T-helper 17 cell (primary cell): ENCODE results near the gene APP. TPM values are rescaled to one million over a fixed set of nuclear protein-coding genes. Genes with fewer than 3 reads are reported as not detected.
"Not testable (repeated sequence)": the region's sequence is repeated elsewhere in the genome, so short reads cannot be mapped to it uniquely, and the experiment has no call there.

ENCODE experiments used
- ATAC-seq: fragments of 150-1000 bp; cut with Tn5 transposase; 2 replicates; pipeline ENCODE4 v1.10.0; 2021; ENCODE audit warnings: mild to moderate bottlenecking, moderate library complexity
- DNase-seq, 3 donors: peaks; one replicate each; pipeline versions ENCODE4 v3.0.0 to v3.0.0-alpha.2; 2020 to 2021
- H3K9me3 ChIP-seq: one replicate; pipeline ENCODE4 v1.7.0; 2013; ENCODE audit warnings: low read length, mild to moderate bottlenecking; ENCODE audit not compliant: control insufficient read depth, poor library complexity, severe bottlenecking
- H3K27ac Mint-ChIP-seq: one replicate; pipeline ENCODE4 v1.8.0; 2022; ENCODE audit warnings: mild to moderate bottlenecking, moderate library complexity, mixed read lengths
- H3K27me3 Mint-ChIP-seq: one replicate; pipeline ENCODE4 v1.8.0; 2022; ENCODE audit warnings: mixed read lengths
- H3K36me3 Mint-ChIP-seq: one replicate; pipeline ENCODE4 v1.8.0; 2022; ENCODE audit warnings: low read depth, mixed read lengths
- H3K4me1 Mint-ChIP-seq: one replicate; pipeline ENCODE4 v1.8.0; 2022; ENCODE audit warnings: mild to moderate bottlenecking, mixed read lengths
- H3K4me3 Mint-ChIP-seq: one replicate; pipeline ENCODE4 v1.8.0; 2022; ENCODE audit warnings: mild to moderate bottlenecking, moderate library complexity, mixed read lengths
- total RNA-seq, 4 donors: library from RNA in 2 of 4; stranded (reverse) in 2 of 4; gene quantifications; one replicate each; pipeline ENCODE4 v1.2.3 and lab custom pipeline; 2022 to 2026

APP gene
- total RNA-seq, 2 donors from 2014 or later: 42.0 to 87.9 TPM

- no peaks in the 10 kb centered on the region for H3K9me3 ChIP-seq
- no peaks in the 10 kb centered on the region for H3K36me3 Mint-ChIP-seq
- peaks cover 2% of the 10 kb centered on the region for H3K4me1 Mint-ChIP-seq
- DNase-seq (no peak), ATAC-seq (no peak)
- no peak overlapping the region for H3K27ac Mint-ChIP-seq
- H3K27me3 Mint-ChIP-seq: no peaks in the 10 kb centered on the region
- no peak overlapping the region for H3K4me3 Mint-ChIP-seq
Observed at GRCh38 chr21:26098772-26099397, 71.7 kb downstream of the APP start.

GRCh38 chr21:26097475-26097874, 73.1 kb downstream of the APP start:
- H3K9me3 ChIP-seq: no peaks in the 10 kb centered on the region
- Mint-ChIP-seq H3K4me1 (peaks cover 2% of the 10 kb centered on the region), H3K27ac (no peak overlapping the region), H3K36me3 (no peaks in the 10 kb centered on the region), H3K27me3 (no peaks in the 10 kb centered on the region), H3K4me3 (no peak overlapping the region)
- DNase-seq (no peak), ATAC-seq (no peak)

- no peaks in the 10 kb centered on the region for H3K27me3 Mint-ChIP-seq
- no peak overlapping the region for H3K4me3 Mint-ChIP-seq
- no peak overlapping the region for H3K27ac Mint-ChIP-seq
- DNase-seq (no peak), ATAC-seq (no peak)
- peaks cover 2% of the 10 kb centered on the region for H3K4me1 Mint-ChIP-seq
- H3K9me3 ChIP-seq: no peaks in the 10 kb centered on the region
- no peaks in the 10 kb centered on the region for H3K36me3 Mint-ChIP-seq
Observed at GRCh38 chr21:26096494-26097371, 73.8 kb downstream of the APP start.

- no peaks in the 10 kb centered on the region for H3K9me3 ChIP-seq
- H3K4me3 Mint-ChIP-seq: no peak overlapping the region
- H3K36me3 Mint-ChIP-seq: peaks cover 4% of the 10 kb centered on the region
- H3K4me1 Mint-ChIP-seq: peaks cover 4% of the 10 kb centered on the region
- no peaks in the 10 kb centered on the region for H3K27me3 Mint-ChIP-seq
- no peak for DNase-seq
- ATAC-seq: no peak
- H3K27ac Mint-ChIP-seq: no peak overlapping the region
Observed at GRCh38 chr21:26095131-26095530, 75.4 kb downstream of the APP start.

- Mint-ChIP-seq H3K36me3 (peaks cover 6% of the 10 kb centered on the region), H3K27ac (no peak overlapping the region), H3K27me3 (no peaks in the 10 kb centered on the region), H3K4me3 (no peak overlapping the region), H3K4me1 (peaks cover 4% of the 10 kb centered on the region)
- ATAC-seq (no peak), DNase-seq (no peak)
- H3K9me3 ChIP-seq: no peaks in the 10 kb centered on the region
Observed at GRCh38 chr21:26093122-26093521, 77.4 kb downstream of the APP start.

GRCh38 chr21:26091480-26092018, 79.0 kb downstream of the APP start:
- peaks cover 6% of the 10 kb centered on the region for H3K36me3 Mint-ChIP-seq
- H3K27me3 Mint-ChIP-seq: no peaks in the 10 kb centered on the region
- no peaks in the 10 kb centered on the region for H3K9me3 ChIP-seq
- DNase-seq (no peak), ATAC-seq (no peak)
- H3K4me1 Mint-ChIP-seq: peaks cover 6% of the 10 kb centered on the region
- H3K4me3 Mint-ChIP-seq: no peak overlapping the region
- no peak overlapping the region for H3K27ac Mint-ChIP-seq

- no peak overlapping the region for H3K4me3 Mint-ChIP-seq
- peaks cover 6% of the 10 kb centered on the region for H3K4me1 Mint-ChIP-seq
- peaks cover 6% of the 10 kb centered on the region for H3K36me3 Mint-ChIP-seq
- H3K27ac Mint-ChIP-seq: no peak overlapping the region
- DNase-seq (no peak), ATAC-seq (no peak)
- H3K9me3 ChIP-seq: no peaks in the 10 kb centered on the region
- H3K27me3 Mint-ChIP-seq: no peaks in the 10 kb centered on the region
Observed at GRCh38 chr21:26089730-26090129, 80.8 kb downstream of the APP start.

- no peak overlapping the region for H3K4me3 Mint-ChIP-seq
- no peaks in the 10 kb centered on the region for H3K27me3 Mint-ChIP-seq
- H3K27ac Mint-ChIP-seq: no peak overlapping the region
- ATAC-seq (no peak), DNase-seq (no peak)
- H3K36me3 Mint-ChIP-seq: peaks cover 6% of the 10 kb centered on the region
- peaks cover 12% of the 10 kb centered on the region for H3K4me1 Mint-ChIP-seq
- no peaks in the 10 kb centered on the region for H3K9me3 ChIP-seq
Observed at GRCh38 chr21:26087223-26087918, 83.2 kb downstream of the APP start.

GRCh38 chr21:26085882-26086281, 84.7 kb downstream of the APP start:
- Mint-ChIP-seq H3K27ac (no peak overlapping the region), H3K27me3 (no peaks in the 10 kb centered on the region)

GRCh38 chr21:26085127-26085526, 85.4 kb downstream of the APP start:
- Mint-ChIP-seq H3K27ac (no peak overlapping the region), H3K4me1 (peaks cover 8% of the 10 kb centered on the region), H3K27me3 (no peaks in the 10 kb centered on the region), H3K4me3 (no peak overlapping the region), H3K36me3 (peaks cover 2% of the 10 kb centered on the region)
- H3K9me3 ChIP-seq: no peaks in the 10 kb centered on the region
- no peak for ATAC-seq
- no peak for DNase-seq

More at GRCh38 chr21:26085882-26086281, 84.7 kb downstream of the APP start:
- ATAC-seq (no peak), DNase-seq (no peak)
- H3K9me3 ChIP-seq: no peaks in the 10 kb centered on the region
- peaks cover 8% of the 10 kb centered on the region for H3K4me1 Mint-ChIP-seq
- H3K4me3 Mint-ChIP-seq: no peak overlapping the region
- H3K36me3 Mint-ChIP-seq: peaks cover 2% of the 10 kb centered on the region

- ATAC-seq (no peak), DNase-seq (no peak)
- H3K27ac Mint-ChIP-seq: no peak overlapping the region
- H3K36me3 Mint-ChIP-seq: no peaks in the 10 kb centered on the region
- H3K4me3 Mint-ChIP-seq: no peak overlapping the region
- no peaks in the 10 kb centered on the region for H3K27me3 Mint-ChIP-seq
- peaks cover 6% of the 10 kb centered on the region for H3K4me1 Mint-ChIP-seq
- H3K9me3 ChIP-seq: no peaks in the 10 kb centered on the region
Observed at GRCh38 chr21:26082549-26082948, 88.0 kb downstream of the APP start.

- not testable (repeated sequence) for H3K36me3 Mint-ChIP-seq, H3K4me1 Mint-ChIP-seq, H3K9me3 ChIP-seq, DNase-seq, ATAC-seq, H3K4me3 Mint-ChIP-seq, H3K27me3 Mint-ChIP-seq, H3K27ac Mint-ChIP-seq
Observed at GRCh38 chr21:26081175-26081760, 89.3 kb downstream of the APP start.

GRCh38 chr21:26080211-26080610, 90.4 kb downstream of the APP start:
- no peak overlapping the region for H3K27ac Mint-ChIP-seq
- H3K36me3 Mint-ChIP-seq: no peaks in the 10 kb centered on the region
- no peak for ATAC-seq
- peaks cover 6% of the 10 kb centered on the region for H3K4me1 Mint-ChIP-seq
- no peak overlapping the region for H3K4me3 Mint-ChIP-seq
- no peaks in the 10 kb centered on the region for H3K9me3 ChIP-seq
- no peaks in the 10 kb centered on the region for H3K27me3 Mint-ChIP-seq
- DNase-seq: no peak
